Nephron (organoid): Measurements from ENCODE around the gene MAP3K13.

Experiments used
- H3K27ac Mint-ChIP-seq, 3 experiments: 2 replicates each; pipeline ENCODE4 v1.8.0; 2020; ENCODE audit warnings: mixed read lengths in 3 of 3, mild to moderate bottlenecking in 2 of 3, moderate library complexity in 1 of 3
- H3K27me3 Mint-ChIP-seq: 2 replicates; pipeline ENCODE4 v1.8.0; 2021; ENCODE audit warnings: low read depth, mild to moderate bottlenecking, moderate library complexity, mixed read lengths
- H3K36me3 Mint-ChIP-seq: 2 replicates; pipeline ENCODE4 v1.8.0; 2020; ENCODE audit warnings: low read depth, mixed read lengths
- H3K4me1 Mint-ChIP-seq: 2 replicates; pipeline ENCODE4 v1.8.0; 2020; ENCODE audit warnings: mixed read lengths
- H3K4me3 Mint-ChIP-seq, 3 experiments: 2 replicates each; pipeline ENCODE4 v1.8.0; 2020; ENCODE audit warnings: mild to moderate bottlenecking in 3 of 3, mixed read lengths in 3 of 3, moderate library complexity in 2 of 3
- H3K9me3 Mint-ChIP-seq: 2 replicates; pipeline ENCODE4 v1.8.0; 2020; ENCODE audit warnings: mixed read lengths
- CTCF ChIP-seq, 3 experiments: fragments of 200-600 bp; sonication (generic); IDR thresholded peaks; one replicate each; pipeline ENCODE4 v1.5.0; 2021; ENCODE audit warnings: antibody characterized with exemption in 3 of 3; ENCODE audit not compliant: unreplicated experiment in 3 of 3

The MAP3K13 gene

GRCh38 chr3:185397676-185398075 lies 34.7 kb downstream of the MAP3K13 start:
- H3K27me3 Mint-ChIP-seq, result peaks cover 3% of the 10 kb centered on the region
- no peaks in the 10 kb centered on the region for H3K9me3 Mint-ChIP-seq
- no peak overlapping the region for H3K4me3 Mint-ChIP-seq
- no peak for TF ChIP-seq CTCF (IDR thresholded peaks at IDR 0.05; ENCODE audit: unreplicated experiment in 3 of 3)
- peaks cover 14% of the 10 kb centered on the region for H3K4me1 Mint-ChIP-seq
- no peaks in the 10 kb centered on the region for H3K36me3 Mint-ChIP-seq
- H3K27ac Mint-ChIP-seq, result no peak overlapping the region

GRCh38 chr3:185399737-185400667 lies 37.1 kb downstream of the MAP3K13 start:
- Mint-ChIP-seq H3K27me3 (no peaks in the 10 kb centered on the region), H3K9me3 (no peaks in the 10 kb centered on the region), H3K27ac (no peak overlapping the region), H3K36me3 (no peaks in the 10 kb centered on the region), H3K4me1 (peaks cover 21% of the 10 kb centered on the region), H3K4me3 (no peak overlapping the region)
- no peak for TF ChIP-seq CTCF (IDR thresholded peaks at IDR 0.05; ENCODE audit: unreplicated experiment in 3 of 3)

GRCh38 chr3:185400866-185401265 lies 37.9 kb downstream of the MAP3K13 start:
- no peak for TF ChIP-seq CTCF (IDR thresholded peaks at IDR 0.05; ENCODE audit: unreplicated experiment in 3 of 3)
- Mint-ChIP-seq H3K27ac (no peak overlapping the region), H3K9me3 (no peaks in the 10 kb centered on the region), H3K4me3 (no peak overlapping the region), H3K36me3 (no peaks in the 10 kb centered on the region), H3K27me3 (no peaks in the 10 kb centered on the region), H3K4me1 (peaks cover 25% of the 10 kb centered on the region)

- H3K4me3 Mint-ChIP-seq, result no peak overlapping the region
- no peaks in the 10 kb centered on the region for H3K36me3 Mint-ChIP-seq
- no peak for TF ChIP-seq CTCF (IDR thresholded peaks at IDR 0.05; ENCODE audit: unreplicated experiment in 3 of 3)
- peaks cover 25% of the 10 kb centered on the region for H3K4me1 Mint-ChIP-seq
- H3K27ac Mint-ChIP-seq, result no peak overlapping the region
- no peaks in the 10 kb centered on the region for H3K27me3 Mint-ChIP-seq
- no peaks in the 10 kb centered on the region for H3K9me3 Mint-ChIP-seq
Measured at GRCh38 chr3:185401319-185401955, 38.5 kb downstream of the MAP3K13 start.

- H3K9me3 Mint-ChIP-seq, result no peaks in the 10 kb centered on the region
- H3K4me3 Mint-ChIP-seq, result peak overlapping the region in 1 of 3 experiments; percentile 3
- TF ChIP-seq CTCF (IDR thresholded peaks at IDR 0.05; ENCODE audit: unreplicated experiment in 3 of 3), result no peak
- H3K27me3 Mint-ChIP-seq, result no peaks in the 10 kb centered on the region
- H3K4me1 Mint-ChIP-seq, result peaks cover 23% of the 10 kb centered on the region
- peak overlapping the region; percentile 14 to 49 (median 23) for H3K27ac Mint-ChIP-seq
- H3K36me3 Mint-ChIP-seq, result no peaks in the 10 kb centered on the region
Measured at GRCh38 chr3:185402561-185402960, 39.6 kb downstream of the MAP3K13 start.
